HCT116 (cell line): ENCODE measurements around the gene BRD4. TPM values are rescaled to one million over a fixed set of nuclear protein-coding genes. Genes with fewer than 3 reads are reported as not detected.

Source experiments
- ATAC-seq: fragments of 200-7000 bp; cut with Tn5 transposase; 2 replicates; pipeline ENCODE4 v1.9.1; 2020; ENCODE audit warnings: mild to moderate bottlenecking, moderate library complexity
- BruUV-seq: library from RNA; stranded (reverse); fragments of 400-500 nt; replicated peaks from 2 replicates; lab custom pipeline; 2021; lab: Mats Ljungman, UMichigan
- CTCF ChIA-PET: fragments of 300-600 bp; sonication (Branson Sonifier 250); formaldehyde crosslinking; loops from one replicate; lab custom pipeline; 2021; ENCODE audit warnings: antibody characterized with exemption; lab: Charles Lee
- POLR2A ChIA-PET: fragments of 300-600, 350-600 bp; sonication (Branson Sonifier 250); formaldehyde crosslinking; loops from one replicate; lab custom pipeline; 2021; ENCODE audit warnings: antibody characterized with exemption; lab: Charles Lee
- RAD21 ChIA-PET, 2 experiments: fragments of 300-600 bp; sonication (Branson Sonifier 250); formaldehyde crosslinking; loops; one replicate each; lab custom pipeline; 2023; ENCODE audit warnings: low total read pairs in 2 of 2; ENCODE audit not compliant: uncharacterized antibody in 2 of 2, unreplicated experiment in 2 of 2, low non-redundant PET in 1 of 2; lab: Charles Lee
- DNase-seq: peaks from one replicate; pipeline ENCODE4 v3.0.0-alpha.2; 2010; ENCODE audit warnings: low read depth, low spot score
- H2AFZ ChIP-seq: fragments of 200-600 bp; shearing (Covaris generic), sonication (generic); 2 replicates; pipeline ENCODE4 v1.6.1; 2017; ENCODE audit warnings: low read depth, mixed run types, mixed read lengths, antibody characterized with exemption, low read length; ENCODE audit not compliant: poor library complexity, severe bottlenecking
- H3K27ac ChIP-seq: 2 replicates; pipeline ENCODE4 v1.5.1; 2012; ENCODE audit warnings: low read depth, low read length
- H3K27me3 ChIP-seq: fragments of 200-600 bp; sonication (generic); 2 replicates; pipeline ENCODE4 v1.6.1; 2016; ENCODE audit warnings: mixed run types, low read length, mixed read lengths; ENCODE audit not compliant: insufficient read depth
- H3K36me3 ChIP-seq, 2 experiments: fragments of 200-500 bp in 1 of 2; fragments of 200-600 bp in 1 of 2; sonication (Bioruptor generic) in 1 of 2; sonication (generic) in 1 of 2; 2 replicates each; pipeline versions ENCODE4 v1.5.1 to v1.6.1; 2014 to 2016; ENCODE audit warnings: low read length in 2 of 2, inconsistent platforms in 1 of 2, mixed read lengths in 1 of 2, mixed run types in 1 of 2; ENCODE audit not compliant: insufficient read depth in 2 of 2, control insufficient read depth in 1 of 2
- H3K4me1 ChIP-seq, 2 experiments: fragments of 200-600 bp in 1 of 2; sonication (generic) in 1 of 2; 2 replicates each; pipeline versions ENCODE4 v1.5.1 to v1.6.1; 2012 to 2017; ENCODE audit warnings: low read length in 2 of 2, inconsistent platforms in 1 of 2, mild to moderate bottlenecking in 1 of 2, mixed read lengths in 1 of 2, mixed run types in 1 of 2, moderate library complexity in 1 of 2; ENCODE audit not compliant: insufficient read depth in 2 of 2, control insufficient read depth in 1 of 2
- H3K4me2 ChIP-seq: fragments of 200-600 bp; sonication (generic); 2 replicates; pipeline ENCODE4 v1.6.1; 2017; ENCODE audit warnings: mixed run types, low read length, mixed read lengths
- H3K4me3 ChIP-seq, 2 experiments: fragments of 200-600 bp in 1 of 2; sonication (generic) in 1 of 2; replicated peaks in 1 of 2; 2 replicates each; pipeline ENCODE4 v1.5.1; 2011 to 2016; ENCODE audit warnings: low read length in 2 of 2, control low read depth in 1 of 2, low read depth in 1 of 2, mild to moderate bottlenecking in 1 of 2, mixed read lengths in 1 of 2, mixed run types in 1 of 2
- H3K79me2 ChIP-seq: fragments of 200-600 bp; sonication (generic); 2 replicates; pipeline ENCODE4 v1.6.1; 2017; ENCODE audit warnings: mild to moderate bottlenecking, mixed run types, low read length, moderate library complexity, mixed read lengths; ENCODE audit not compliant: insufficient read depth
- H3K9ac ChIP-seq: fragments of 200-600 bp; sonication (generic); 2 replicates; pipeline ENCODE4 v1.6.1; 2016; ENCODE audit warnings: low read length, mixed read lengths
- H3K9me2 ChIP-seq: fragments of 200-600 bp; sonication (generic), shearing (Covaris generic); 2 replicates; pipeline ENCODE4 v1.6.1; 2017; ENCODE audit warnings: mixed run types, mild to moderate bottlenecking, moderate library complexity; ENCODE audit not compliant: insufficient read depth
- H3K9me3 ChIP-seq, 2 experiments: fragments of 200-500 bp in 1 of 2; fragments of 200-600 bp in 1 of 2; sonication (Bioruptor generic) in 1 of 2; sonication (generic) in 1 of 2; 2 replicates each; pipeline ENCODE4 v1.6.1; 2014 to 2017; ENCODE audit warnings: low read length in 2 of 2, mixed read lengths in 2 of 2, inconsistent platforms in 1 of 2, low read depth in 1 of 2, mild to moderate bottlenecking in 1 of 2, mixed run types in 1 of 2, moderate library complexity in 1 of 2; ENCODE audit not compliant: control insufficient read depth in 1 of 2, insufficient read depth in 1 of 2
- H4K20me1 ChIP-seq: fragments of 200-600 bp; sonication (generic), shearing (Covaris generic); 2 replicates; pipeline ENCODE4 v1.6.1; 2017; ENCODE audit warnings: mixed run types, mild to moderate bottlenecking, moderate library complexity; ENCODE audit not compliant: insufficient read depth
- ATF3 ChIP-seq: IDR thresholded peaks from 2 replicates; pipeline ENCODE4 v1.6.1; 2012
- CEBPB ChIP-seq: IDR thresholded peaks from 2 replicates; pipeline ENCODE4 v1.6.1; 2012; ENCODE audit warnings: low read depth
- CTCF ChIP-seq, 3 experiments: fragments of 200-600 bp in 1 of 3; sonication (generic) in 1 of 3; IDR thresholded peaks in 2 of 3; conservative IDR thresholded peaks in 1 of 3; 2 replicates each; pipeline ENCODE4 v1.5.1; 2012 to 2017; ENCODE audit warnings: low read depth in 2 of 3, low read length in 2 of 3, antibody characterized with exemption in 1 of 3, borderline replicate concordance in 1 of 3, control low read depth in 1 of 3, mild to moderate bottlenecking in 1 of 3, mixed read lengths in 1 of 3, mixed run types in 1 of 3, moderate library complexity in 1 of 3; ENCODE audit not compliant: insufficient read depth in 1 of 3
- ELF1 ChIP-seq: IDR thresholded peaks from 2 replicates; pipeline ENCODE4 v1.6.1; 2012; ENCODE audit warnings: low read depth, borderline replicate concordance
- EZH2 ChIP-seq: fragments of 200-600 bp; sonication (generic); IDR thresholded peaks from 2 replicates; pipeline ENCODE4 v1.6.1; 2017; ENCODE audit warnings: antibody characterized with exemption, mixed run types
- SP1 ChIP-seq: IDR thresholded peaks from 2 replicates; pipeline ENCODE4 v1.6.1; 2012; ENCODE audit warnings: low read depth
- TCF7L2 ChIP-seq: IDR thresholded peaks from 2 replicates; pipeline ENCODE4 v1.7.0; 2011; ENCODE audit warnings: borderline replicate concordance, inconsistent platforms; ENCODE audit not compliant: insufficient read depth, insufficient read length; ENCODE audit errors: extremely low read depth
- ZBTB33 ChIP-seq: IDR thresholded peaks from 2 replicates; pipeline ENCODE4 v1.6.1; 2011; ENCODE audit warnings: mild to moderate bottlenecking, low read length, moderate library complexity; ENCODE audit not compliant: insufficient replicate concordance; ENCODE audit errors: extremely low read depth
- ZFX ChIP-seq: fragments of 450-650 bp; IDR thresholded peaks from 2 replicates; pipeline ENCODE4 v1.6.1; 2017
- intact Hi-C: fragments of 100-400 bp; cut with micrococcal nuclease; formaldehyde crosslinking; loops from 2 replicates; pipeline ENCODE4 v1.10.0; 2022
- total RNA-seq: library from RNA; stranded (reverse); gene quantifications from one replicate; pipeline ENCODE4 v1.2.1, GENCODE V29; 2021; ENCODE audit not compliant: unreplicated experiment

Gene BRD4
- total RNA-seq, 1 experiment from 2014 or later = 52.9 TPM

- Histone ChIP-seq H3K4me1 (peaks cover 4 to 8% of the 10 kb centered on the region in 2 experiments; a peak in 2 of 4 replicates), H3K79me2 (no peaks in the 10 kb centered on the region), H4K20me1 (no peaks in the 10 kb centered on the region), H3K27ac (no peak overlapping the region), H3K9me2 (no peaks in the 10 kb centered on the region), H3K4me3 (no peak overlapping the region), H3K4me2 (no peak overlapping the region), H3K9me3 (no peaks in the 10 kb centered on the region), H3K9ac (no peak overlapping the region), H3K27me3 (no peaks in the 10 kb centered on the region), H2AFZ (no peak overlapping the region), H3K36me3 (no peaks in the 10 kb centered on the region)
- intact Hi-C loops = no loop called here
- DNase-seq = no peak
- POLR2A ChIA-PET = no interaction called here
- BruUV-seq = no TSS peak
- CTCF ChIA-PET = no interaction called here
- RAD21 ChIA-PET = no interaction called here
- no peak for ATAC-seq
- TF ChIP-seq ZBTB33 (no peak), TCF7L2 (no peak), SP1 (no peak), CEBPB (no peak), ZFX (no peak), CTCF (IDR thresholded peaks at IDR 0.05 in 2 of 3, conservative IDR thresholded peaks at IDR 0.05 in 1 of 3; ENCODE audit: borderline replicate concordance in 1 of 3, insufficient read depth in 1 of 3, low read depth in 2 of 3, low read length in 2 of 3) (no peak), ATF3 (no peak), EZH2 (no peak), ELF1 (no peak)
Measured at GRCh38 chr19:15225760-15226159, 106.6 kb downstream of the BRD4 start.
